ENCODE data around the gene FICD. TPM values are rescaled to one million over a fixed set of nuclear protein-coding genes. Genes with fewer than 3 reads are reported as not detected.

The FICD gene
- total and polyA plus RNA-seq, 4 donors: 3.5 to 17.1 (median 7.1) TPM

DNA sequence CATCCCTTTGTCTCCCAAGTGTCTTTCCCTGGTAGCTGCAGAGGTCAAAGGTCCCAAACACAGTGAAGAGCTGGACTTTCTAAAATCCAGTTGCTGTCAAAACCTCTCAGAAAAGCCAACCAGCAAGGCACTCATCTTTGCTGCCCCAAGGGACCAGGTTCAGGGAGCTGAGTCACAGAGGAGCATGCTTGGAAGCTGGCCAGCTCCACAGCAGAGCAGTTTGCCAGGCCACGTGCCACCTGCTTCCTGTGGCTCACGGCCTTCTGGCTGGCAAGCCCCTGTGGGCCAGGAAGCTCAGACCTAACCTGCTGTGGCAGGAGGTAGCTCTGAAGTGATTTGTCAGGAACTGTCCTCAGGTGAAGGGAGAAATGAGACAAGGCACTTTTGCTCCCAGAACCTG, 50.9 kb downstream of the FICD start:
- Histone ChIP-seq H3K4me3 (no peak overlapping the region), H3K9ac (ENCODE audit: insufficient read depth in 1 of 2, low read length in 2 of 2) (no peak overlapping the region), H3K9me3 (ENCODE audit: control insufficient read depth in 4 of 4, insufficient read depth in 3 of 4, low read length in 3 of 4) (no peaks in the 10 kb centered on the region), H3K27ac (ENCODE audit: low read depth in 1 of 2, low read length in 1 of 2) (peak overlapping the region; percentile 68 to 83), H3K4me1 (ENCODE audit: control insufficient read depth in 5 of 5, insufficient read depth in 5 of 5, low read length in 5 of 5) (peaks cover 0 to 15% (median 3%) of the 10 kb centered on the region in 5 donors), H3K27me3 (ENCODE audit: control insufficient read depth in 3 of 3, insufficient read depth in 3 of 3, low read length in 2 of 3) (no peaks in the 10 kb centered on the region), H3K36me3 (ENCODE audit: control insufficient read depth in 4 of 4, insufficient read depth in 4 of 4, low read length in 4 of 4) (peaks cover 28 to 45% (median 32%) of the 10 kb centered on the region in 4 donors)
- 4 to 9% methylated on average over 2 of the region's 2 CpGs for WGBS, 2 donors
- ATAC-seq (ENCODE audit: insufficient read depth, low FRiP score) (no peak), DNase-seq (no peak)
- TF ChIP-seq CTCF (IDR thresholded peaks at IDR 0.05; ENCODE audit: control extremely low read depth, extremely low read depth): no peak

GRCh38 chr12:108566452-108566851, 51.4 kb downstream of the FICD start:
- H3K36me3 ChIP-seq (ENCODE audit: control insufficient read depth in 4 of 4, insufficient read depth in 4 of 4, low read length in 4 of 4): peaks cover 28 to 45% (median 32%) of the 10 kb centered on the region in 4 donors
- no peak overlapping the region for H3K9ac ChIP-seq (ENCODE audit: insufficient read depth in 1 of 2, low read length in 2 of 2)
- H3K27ac ChIP-seq (ENCODE audit: low read depth in 1 of 2, low read length in 1 of 2): peak overlapping the region; percentile 68 to 83
- no peak overlapping the region for H3K4me3 ChIP-seq
- H3K4me1 ChIP-seq (ENCODE audit: control insufficient read depth in 5 of 5, insufficient read depth in 5 of 5, low read length in 5 of 5): peaks cover 0 to 18% (median 3%) of the 10 kb centered on the region in 5 donors
- no peak for TF ChIP-seq CTCF (IDR thresholded peaks at IDR 0.05; ENCODE audit: control extremely low read depth, extremely low read depth)
- no peaks in the 10 kb centered on the region for H3K27me3 ChIP-seq (ENCODE audit: control insufficient read depth in 3 of 3, insufficient read depth in 3 of 3, low read length in 2 of 3)
- no peak for DNase-seq
- H3K9me3 ChIP-seq (ENCODE audit: control insufficient read depth in 4 of 4, insufficient read depth in 3 of 4, low read length in 3 of 4): no peaks in the 10 kb centered on the region
- no peak for ATAC-seq (ENCODE audit: insufficient read depth, low FRiP score)
- 95 to 98% methylated on average over 4 of the region's 4 CpGs for WGBS, 2 donors

DNA sequence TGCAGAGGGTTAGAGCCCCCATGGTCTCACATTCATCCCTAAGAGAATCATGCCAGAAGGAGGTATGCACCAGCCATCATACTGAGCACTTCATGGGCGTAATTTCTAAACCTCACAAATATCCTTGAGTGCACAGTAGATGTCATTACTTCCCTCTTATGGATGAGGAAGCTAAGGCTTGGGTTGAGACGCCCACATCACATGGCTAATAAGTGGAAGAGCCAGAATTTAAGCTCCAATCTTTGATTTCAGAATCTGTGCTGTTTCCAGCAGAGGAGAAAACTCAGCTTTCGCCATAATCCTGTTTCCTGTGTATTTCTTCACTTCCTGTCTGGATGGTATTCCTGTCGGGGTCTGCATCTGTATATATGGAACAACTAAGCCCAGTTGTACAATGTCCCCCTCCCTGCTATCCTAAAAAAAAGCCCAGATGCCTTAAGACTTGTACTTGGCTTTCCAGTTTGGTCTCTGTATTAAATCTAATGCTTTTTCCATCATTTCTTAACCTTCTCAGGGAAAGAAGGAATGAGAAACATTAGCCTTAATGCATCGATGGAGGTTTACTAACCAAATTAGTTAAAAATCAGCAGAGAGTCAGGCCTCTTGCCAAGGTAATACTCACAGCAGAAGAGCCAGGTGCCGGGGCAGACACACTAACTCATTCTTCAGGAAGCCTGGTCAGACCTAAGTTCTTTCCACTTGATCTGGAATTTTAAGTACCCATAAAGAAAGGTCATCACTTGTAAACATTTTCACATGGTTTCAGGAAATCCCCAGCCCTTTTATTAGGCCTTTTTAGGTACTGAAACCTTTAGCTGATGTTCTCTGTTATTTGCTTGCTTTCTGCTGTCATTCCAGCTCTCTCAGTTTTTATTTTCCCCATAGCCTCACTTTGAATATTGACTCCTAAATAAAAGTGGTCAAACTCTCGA, 52.6 kb downstream of the FICD start:
- Histone ChIP-seq H3K4me1 (ENCODE audit: control insufficient read depth in 5 of 5, insufficient read depth in 5 of 5, low read length in 5 of 5) (peaks cover 0 to 18% (median 2%) of the 10 kb centered on the region in 5 donors), H3K27ac (ENCODE audit: low read depth in 1 of 2, low read length in 1 of 2) (no peak overlapping the region), H3K9me3 (ENCODE audit: control insufficient read depth in 4 of 4, insufficient read depth in 3 of 4, low read length in 3 of 4) (no peaks in the 10 kb centered on the region), H3K27me3 (ENCODE audit: control insufficient read depth in 3 of 3, insufficient read depth in 3 of 3, low read length in 2 of 3) (no peaks in the 10 kb centered on the region), H3K4me3 (no peak overlapping the region), H3K9ac (ENCODE audit: insufficient read depth in 1 of 2, low read length in 2 of 2) (no peak overlapping the region), H3K36me3 (ENCODE audit: control insufficient read depth in 4 of 4, insufficient read depth in 4 of 4, low read length in 4 of 4) (peaks cover 28 to 45% (median 32%) of the 10 kb centered on the region in 4 donors)
- no peak for TF ChIP-seq CTCF (IDR thresholded peaks at IDR 0.05; ENCODE audit: control extremely low read depth, extremely low read depth)
- WGBS, 2 donors: 42 to 50% methylated on average over 7 of the region's 7 CpGs
- DNase-seq (no peak), ATAC-seq (ENCODE audit: insufficient read depth, low FRiP score) (peak; percentile 9)
